Kidney glomerular epithelial cell (primary cell): ENCODE measurements around the gene CDK8.
A peak's percentile ranks its signal among the peaks of the same experiment; 100 is the strongest.
"Not testable (repeated sequence)": the region's sequence is repeated elsewhere in the genome, so short reads cannot be mapped to it uniquely, and the experiment has no call there.

Experiments
- DNase-seq: peaks from one replicate; lab custom pipeline; 2025; lab: John Stamatoyannopoulos, UW

The CDK8 gene

DNA sequence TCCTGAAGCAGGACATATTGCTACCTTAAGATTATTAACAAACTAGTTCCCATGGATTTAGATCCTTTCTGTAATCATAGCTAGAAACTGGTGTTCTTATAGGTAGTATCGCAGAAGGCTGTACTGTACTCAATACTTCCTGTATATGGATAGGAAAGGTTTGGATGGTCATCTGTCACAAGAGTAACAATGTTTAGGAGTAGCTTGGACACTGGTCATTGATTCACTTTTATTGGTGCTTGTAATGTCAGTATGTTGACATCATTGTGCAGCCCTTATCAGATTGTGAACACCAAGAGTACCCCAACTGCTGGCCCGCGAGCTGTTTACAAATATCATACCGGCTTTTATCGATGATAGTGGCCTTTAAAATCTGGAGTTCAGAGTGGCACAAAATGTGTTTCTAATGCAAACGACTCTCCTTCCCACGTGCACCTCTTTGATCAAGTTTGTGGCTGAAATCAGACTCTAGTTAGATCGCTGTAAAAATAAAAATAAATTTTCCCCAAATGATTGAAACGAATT, 605 bp upstream of the CDK8 start:
- DNase-seq, result no peak

DNA sequence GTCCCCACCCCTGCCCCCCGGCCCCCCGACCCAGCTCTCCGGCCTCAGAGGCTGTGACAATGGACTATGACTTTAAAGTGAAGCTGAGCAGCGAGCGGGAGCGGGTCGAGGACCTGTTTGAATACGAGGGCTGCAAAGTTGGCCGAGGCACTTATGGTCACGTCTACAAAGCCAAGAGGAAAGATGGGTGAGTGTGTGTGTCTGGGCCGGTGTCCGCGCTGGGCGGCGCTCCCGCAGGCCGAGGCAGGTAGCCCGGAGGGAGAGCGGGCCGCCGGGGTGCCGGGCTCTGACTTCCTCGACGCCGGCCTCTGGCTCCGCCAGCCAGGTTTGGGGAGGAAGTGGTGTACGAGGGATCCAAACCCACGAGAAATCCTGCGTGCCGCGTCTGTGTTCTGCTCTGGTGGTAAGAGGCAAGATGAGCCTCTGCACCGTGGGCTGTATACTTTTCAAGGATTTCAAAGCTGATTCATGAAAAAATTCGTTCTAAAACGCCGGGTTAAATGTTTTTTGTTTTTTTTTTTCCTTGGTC, 718 bp downstream of the CDK8 start:
- peak; percentile 41 for DNase-seq

DNA sequence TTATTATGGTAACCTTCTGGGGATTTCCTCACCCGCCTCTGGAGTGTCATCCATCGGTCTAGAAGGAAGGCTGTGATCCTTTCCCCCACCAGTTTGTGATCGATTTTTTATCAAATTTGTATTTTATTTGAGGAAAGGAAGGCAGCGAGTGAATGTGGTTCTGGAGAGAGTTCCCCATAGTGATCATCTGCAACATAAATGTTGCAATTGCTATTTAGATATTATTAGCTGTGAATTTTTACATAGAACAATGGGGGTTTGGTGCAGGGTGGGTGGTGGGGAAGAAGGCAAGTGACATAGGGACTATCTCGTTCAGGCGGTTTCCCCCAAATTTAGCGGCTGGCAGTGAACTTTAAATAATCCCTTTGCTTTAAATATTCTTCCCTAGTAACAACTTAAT, 1.2 kb downstream of the CDK8 start:
- DNase-seq, result no peak

DNA sequence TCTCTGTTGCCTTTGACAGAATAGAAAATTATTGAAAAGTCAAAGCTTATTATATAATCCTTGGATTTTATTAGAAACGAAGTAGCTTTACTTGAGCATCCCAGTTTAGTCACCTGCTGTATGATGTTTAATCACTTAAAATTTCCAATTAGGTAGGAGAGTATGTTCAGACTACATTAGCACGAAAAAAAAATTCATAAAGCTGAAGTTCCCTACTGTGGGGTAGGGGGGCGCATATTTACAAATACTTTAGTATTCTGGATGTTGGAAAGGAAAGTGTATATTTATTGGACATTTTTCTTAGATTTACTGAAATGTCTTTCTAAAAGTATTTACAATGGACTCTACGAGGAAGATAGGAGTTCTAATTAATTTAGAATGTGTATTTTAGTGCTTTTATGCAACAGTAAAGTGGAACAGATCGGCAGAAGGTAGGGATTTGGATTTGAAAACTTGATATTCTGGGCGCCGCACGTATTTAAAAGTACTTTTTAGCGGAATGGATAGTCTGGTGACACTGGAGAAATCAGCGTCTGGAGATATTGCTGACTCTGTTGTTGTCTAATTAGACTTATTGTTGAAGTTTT, 1.9 kb downstream of the CDK8 start:
- peak; percentile 30 for DNase-seq

DNA sequence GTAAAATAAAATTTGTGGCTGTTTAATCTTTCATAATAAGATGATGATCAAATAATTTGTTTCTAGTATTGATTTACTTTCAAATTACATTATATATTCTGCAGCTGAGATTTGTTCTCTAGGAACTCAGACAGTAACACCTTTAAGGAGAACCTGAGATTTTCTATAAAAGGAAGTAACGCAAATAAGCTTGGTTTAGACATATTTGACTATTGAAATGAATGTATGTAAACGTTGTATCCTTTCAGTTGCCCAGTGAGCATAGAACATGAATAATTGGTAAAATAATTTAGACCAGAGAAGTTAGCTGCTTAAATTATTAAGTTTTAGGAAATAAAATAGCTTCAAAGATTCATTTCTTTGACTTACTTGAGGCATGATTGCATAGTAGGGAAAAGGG, 3.1 kb downstream of the CDK8 start:
- DNase-seq, result no peak

DNA sequence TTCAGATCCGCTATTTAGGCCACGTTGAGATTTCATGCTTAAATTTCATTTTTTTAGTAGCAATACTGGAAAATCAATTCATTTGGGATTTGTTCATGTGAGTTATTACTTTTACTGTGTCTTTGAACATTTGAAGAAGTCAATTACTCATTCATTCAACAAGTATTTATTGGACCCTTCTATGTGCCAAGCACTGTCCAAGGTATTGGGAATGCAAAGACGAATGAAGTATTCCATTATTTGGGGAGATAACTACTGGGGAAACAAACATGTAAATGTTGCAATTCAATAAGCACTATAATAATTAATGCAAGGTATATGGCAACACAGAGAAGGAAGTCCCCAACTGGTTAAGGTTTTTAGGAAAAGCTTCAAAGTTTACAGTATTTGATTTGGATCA, 5.7 kb downstream of the CDK8 start:
- no peak for DNase-seq

DNA sequence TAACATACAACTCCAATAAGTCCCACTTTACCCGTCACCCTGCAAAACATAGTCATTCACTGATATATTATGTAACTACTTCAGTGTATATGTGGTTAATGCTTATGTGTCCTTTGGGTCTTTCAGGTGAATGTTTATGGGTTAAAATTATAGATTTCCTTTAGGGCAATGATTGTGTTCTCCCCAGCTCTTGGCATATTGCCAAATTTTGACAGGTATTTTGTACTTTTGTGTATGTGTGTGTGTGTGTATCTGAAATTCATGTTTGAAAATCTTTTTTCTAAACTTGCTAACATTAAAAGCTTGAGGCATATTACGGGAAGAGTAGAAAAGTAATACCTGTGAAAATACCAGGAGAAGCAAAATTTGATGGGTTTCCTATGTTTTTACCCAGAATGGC, 8.2 kb downstream of the CDK8 start:
- DNase-seq, result no peak

DNA sequence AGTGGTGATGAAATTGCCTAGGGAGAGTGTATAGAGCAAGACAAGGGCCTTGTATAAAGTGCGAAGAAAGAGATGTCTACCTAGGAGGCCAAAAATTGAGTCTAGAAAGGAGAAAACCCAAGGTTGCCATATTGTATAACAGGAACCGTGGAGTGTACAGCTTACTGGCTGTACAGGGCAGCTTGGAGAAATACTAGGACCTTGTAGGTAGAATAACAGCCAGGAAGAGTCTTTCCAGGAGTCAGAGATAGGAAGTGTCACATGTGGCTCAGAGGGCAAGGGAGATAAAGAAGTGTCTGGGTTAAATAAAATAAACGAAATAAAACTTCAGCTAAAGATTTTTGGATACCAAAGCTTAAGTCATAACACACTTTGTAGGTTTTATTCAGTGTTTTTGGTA, 12.4 kb downstream of the CDK8 start:
- DNase-seq, result no peak

DNA sequence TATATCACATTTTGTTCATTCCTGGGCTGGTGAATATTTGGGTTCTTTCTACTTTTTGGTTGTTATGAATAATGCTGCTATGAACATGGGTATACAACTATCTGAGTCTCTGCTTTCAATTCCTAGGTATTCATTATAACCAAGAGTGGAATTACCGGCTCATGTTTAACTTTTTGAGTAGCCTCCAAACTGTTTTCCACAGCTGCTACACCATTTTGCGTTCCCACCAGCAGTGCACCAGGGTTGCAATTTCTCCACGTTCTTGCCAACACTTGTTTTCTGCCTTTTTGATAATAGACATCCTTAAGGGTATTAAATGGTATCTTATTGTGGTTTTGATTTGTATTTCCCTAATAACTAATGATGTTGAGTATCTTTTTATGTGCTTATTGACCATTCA, 16.8 kb downstream of the CDK8 start:
- no peak for DNase-seq

DNA sequence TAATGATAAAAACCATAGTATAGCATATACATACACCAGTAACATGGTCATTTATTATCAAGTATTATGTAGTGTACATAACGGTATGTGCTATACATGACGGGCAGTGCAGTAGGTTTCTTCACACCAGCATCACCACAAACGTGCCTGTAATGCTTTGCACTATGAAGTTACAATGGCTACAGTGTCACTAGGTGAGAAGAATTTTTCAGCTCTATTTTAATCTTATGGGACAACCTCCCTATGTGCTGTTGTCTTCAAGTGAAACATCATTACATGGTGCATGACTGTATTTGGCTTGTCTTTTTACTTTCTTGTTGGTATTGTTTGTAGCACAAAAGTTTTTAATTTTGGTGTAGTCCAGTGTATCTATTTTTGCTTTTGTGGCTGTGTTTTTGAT, 18.7 kb downstream of the CDK8 start:
- no peak for DNase-seq

DNA sequence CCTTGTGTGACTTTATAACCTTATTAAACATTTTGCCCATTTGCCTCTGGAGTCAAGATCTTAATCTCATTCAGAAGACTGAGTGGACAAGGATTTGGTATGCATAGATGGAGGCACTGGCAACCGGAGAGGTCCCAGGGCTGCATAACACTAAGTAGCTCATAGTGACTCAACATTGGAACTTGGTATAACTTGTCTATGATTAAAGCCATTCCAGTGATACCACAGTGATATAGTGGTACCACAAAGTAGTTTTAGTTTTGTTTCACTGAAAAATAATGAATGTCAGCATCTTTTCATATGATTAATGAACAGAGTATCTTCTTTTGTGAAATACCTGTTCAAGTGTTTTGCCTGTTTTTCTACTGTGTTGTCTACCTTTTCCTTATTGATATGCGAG, 26.4 kb downstream of the CDK8 start:
- DNase-seq, result peak; percentile 10

DNA sequence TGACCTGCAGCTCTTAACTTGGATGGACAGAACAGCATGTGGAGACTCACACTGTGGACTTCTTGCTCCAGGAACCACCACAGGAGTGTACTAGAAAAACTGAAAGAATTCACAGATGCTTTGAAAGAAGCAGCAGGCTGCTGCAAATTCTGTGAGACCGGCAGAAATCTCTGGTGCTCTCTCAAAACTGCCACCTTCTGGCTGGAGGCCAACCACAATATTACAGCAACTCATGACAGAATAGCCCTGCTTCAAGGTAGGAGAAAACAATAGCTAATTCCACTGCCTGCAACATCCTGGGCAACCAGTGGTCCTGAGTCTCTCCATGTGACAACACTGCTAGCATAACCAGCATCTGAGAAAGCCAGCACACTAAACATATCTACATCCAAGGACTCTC, 26.9 kb downstream of the CDK8 start:
- DNase-seq, result no peak

DNA sequence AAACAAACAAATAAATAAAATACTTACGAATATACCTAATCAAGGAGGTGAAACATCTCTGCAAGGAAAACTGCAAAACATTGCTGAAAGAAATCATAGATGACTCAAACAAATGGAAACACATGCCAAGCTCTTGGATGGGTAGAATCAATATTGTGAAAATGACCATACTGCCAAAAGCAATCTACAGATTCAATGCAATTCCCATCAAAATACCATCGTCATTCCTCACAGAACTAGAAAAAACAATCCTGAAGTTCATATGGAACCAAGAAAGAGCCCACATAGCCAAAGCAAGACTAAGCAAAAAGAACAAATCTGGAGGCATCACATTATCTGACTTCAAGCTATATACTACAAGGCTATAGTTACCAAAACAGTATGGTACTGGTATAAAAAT, 32.0 kb downstream of the CDK8 start:
- not testable (repeated sequence) for DNase-seq

DNA sequence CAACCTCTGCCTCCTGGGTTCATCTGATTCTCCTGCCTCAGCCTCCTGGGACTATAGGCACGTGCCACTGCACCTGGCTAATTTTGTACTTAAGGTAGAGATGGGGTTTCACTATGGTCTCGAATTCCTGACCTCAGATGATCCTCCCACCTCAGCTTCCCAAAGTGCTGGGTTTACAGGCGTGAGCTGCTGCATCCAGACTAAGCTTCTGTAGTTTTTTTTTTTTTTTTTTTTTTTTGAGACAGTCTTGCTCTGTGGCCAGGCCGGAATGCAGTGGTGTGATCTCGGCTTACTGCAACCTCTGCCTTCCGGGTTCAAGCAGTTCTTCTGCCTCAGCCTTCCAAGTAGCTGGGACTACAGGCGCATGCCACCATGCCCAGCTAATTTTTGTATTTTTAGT, 34.9 kb downstream of the CDK8 start:
- not testable (repeated sequence) for DNase-seq

DNA sequence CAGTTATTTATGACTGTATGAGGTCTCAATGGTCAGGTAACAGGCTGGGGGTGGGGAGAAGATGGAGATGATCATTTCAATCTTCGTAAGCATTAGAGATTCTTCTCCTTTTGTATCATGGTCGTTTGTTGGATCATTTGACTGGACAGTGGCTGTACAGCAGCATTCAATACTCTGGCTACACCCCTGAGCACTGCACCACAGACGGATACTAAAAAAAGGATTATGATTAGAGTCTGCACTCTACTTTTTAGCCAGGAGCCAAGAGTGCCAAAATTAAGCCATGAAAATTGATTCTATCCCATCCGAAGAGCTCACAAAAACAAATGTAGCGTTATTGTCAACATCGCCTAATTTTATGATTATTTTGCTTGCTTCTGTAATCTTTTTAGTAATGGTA, 41.9 kb downstream of the CDK8 start:
- DNase-seq, result no peak

DNA sequence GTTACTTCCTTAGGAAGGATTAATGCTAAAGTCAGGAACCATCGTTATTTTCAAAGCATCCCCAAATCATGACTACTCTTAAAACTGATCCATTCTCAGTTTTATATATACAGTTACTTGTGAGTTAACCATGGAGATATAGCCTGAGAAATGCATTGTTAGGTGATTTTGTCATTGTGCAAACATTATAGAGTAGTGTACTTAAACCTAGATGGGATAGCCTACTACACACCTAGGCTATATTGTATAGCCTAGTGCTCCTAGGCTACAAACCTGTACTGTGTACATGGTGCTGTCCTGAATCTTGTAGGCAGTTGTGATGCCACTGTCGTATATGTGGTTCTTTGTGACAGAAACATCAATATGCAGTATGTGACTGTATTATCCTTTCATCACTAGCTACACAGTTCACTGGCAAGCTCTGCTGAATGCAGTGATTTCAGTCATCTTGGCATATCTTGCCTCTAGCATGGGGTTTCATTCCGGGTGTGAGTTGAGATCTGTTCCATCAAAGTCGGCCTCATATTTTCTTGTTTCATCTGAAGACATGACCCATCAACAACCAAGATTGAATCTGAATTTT, 45.3 kb downstream of the CDK8 start:
- DNase-seq, result no peak

DNA sequence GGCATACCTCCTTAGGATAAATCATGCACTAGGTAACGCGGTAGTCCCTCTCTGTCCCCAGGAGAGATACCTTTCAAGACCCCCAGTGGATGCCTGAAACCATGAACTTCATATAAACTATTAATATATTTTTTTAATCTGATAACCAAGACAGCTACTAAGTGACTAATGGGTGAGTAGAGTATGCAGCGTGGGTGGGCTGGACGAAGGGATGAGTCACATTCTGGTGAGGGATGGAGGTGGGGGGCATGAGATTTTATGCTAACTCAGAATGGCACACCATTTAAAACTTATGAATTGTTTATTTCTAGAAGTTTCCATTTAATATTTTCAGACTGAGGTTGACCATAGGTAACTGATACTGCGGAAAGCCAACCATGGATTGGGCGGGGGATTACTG, 46.2 kb downstream of the CDK8 start:
- peak; percentile 26 for DNase-seq

DNA sequence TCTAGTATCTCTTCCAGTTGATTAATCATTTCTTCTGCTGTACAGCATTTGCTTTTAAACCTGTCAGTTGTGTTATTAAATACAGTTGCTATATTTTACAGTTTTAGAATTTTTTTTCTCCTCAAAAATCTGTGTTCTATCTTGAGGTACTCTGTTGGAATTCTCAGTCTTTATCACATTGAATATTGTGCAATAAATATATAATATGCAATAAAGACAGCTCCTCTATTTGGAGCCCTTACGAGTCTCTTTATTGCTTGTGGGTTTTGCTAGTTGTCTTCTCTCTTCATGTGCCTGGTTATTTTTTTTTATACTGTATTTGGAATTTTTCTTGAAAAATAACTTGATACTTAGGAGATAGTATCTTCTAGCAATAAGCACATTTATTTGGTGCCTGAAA, 51.7 kb downstream of the CDK8 start:
- no peak for DNase-seq

DNA sequence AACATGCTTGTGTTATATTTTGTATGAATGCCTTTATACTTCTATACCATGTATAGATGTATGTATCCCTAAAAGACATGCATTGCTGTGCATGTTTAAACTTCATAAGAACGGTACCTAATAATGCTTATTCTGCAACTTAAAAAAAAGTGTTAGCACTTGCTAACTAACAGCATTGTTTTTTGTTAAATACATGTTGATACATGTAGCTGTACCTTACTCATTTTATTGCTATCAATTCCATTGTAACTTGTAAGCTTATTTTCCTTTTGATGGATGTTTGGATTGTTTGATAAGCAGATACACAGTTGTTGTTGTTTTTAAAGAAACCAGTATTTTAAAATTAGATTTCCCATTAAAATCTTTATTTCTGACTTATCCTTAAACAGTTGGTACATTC, 53.8 kb downstream of the CDK8 start:
- DNase-seq, result no peak

DNA sequence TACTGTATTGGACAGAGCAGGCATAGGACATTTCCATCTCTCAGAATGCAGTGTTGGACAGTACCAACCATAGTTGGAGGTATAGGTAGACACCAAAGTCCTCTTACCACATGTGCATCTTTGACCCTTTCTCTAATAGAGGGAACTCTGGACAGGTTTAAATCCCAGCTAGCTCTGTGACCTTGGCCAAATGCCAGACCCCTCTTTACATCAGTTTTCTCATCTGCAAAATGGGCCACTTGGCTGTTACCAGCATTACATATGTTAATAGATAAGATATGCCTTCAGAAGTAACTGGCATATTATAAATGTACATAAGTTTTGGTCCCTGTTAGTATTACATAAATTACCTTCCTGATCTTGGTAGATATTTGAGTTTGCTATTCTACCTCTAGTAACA, 54.3 kb downstream of the CDK8 start:
- DNase-seq, result no peak

DNA sequence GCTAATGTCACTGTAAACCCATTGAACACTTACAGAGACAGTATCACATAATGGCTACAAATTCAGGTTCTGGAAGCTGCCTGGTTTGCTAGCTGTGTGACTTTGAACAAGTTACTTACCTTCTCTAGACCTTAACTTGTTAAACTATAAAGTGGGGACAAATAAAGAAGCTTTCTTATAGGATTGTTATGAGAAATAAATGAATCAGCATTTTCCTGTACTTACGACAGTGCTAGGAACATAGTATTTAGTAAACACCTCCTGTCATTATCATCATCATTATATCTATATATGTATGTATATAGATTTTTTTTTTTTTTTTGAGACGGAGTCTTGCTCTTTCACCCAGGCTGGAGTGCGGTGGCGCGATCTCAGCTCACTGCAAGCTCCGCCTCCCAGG, 54.9 kb downstream of the CDK8 start:
- DNase-seq, result no peak

DNA sequence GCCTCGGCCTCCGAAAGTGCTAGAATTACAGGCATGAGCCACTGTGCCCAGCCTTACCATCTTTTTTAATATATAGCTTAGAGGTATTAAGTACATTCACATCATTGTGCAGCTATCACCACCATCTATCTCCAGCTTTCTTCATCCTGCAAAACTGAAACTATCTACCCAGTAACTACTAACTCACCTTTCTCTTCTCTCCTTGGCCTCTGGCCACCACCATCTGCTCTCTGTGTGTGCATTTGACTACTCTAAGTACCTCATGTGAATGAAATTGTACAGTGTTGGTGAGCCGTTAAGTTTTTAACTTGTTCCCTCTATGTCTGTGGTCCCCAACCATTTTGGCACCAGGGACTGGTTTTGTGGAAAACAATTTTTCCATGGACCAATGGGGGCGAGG, 56.1 kb downstream of the CDK8 start:
- no peak for DNase-seq

DNA sequence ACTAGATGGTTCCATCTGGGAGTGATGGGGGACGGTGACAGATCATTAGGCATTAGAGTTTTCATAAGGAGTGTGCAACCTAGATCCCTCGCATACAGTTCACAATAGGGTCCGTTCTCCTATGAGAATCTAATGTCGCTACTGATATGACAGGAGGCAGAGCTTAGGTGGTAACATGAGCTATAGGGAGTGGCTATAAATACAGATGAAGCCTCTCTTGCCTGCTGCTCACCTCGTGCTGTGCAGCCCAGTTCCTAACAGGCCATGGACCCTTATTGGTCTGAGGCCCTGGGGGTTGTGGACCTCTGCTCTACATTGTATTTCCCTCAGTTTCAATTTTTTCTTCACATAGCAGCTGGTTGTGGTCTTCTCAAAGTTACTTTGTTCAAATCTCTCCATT, 56.5 kb downstream of the CDK8 start:
- DNase-seq, result no peak

DNA sequence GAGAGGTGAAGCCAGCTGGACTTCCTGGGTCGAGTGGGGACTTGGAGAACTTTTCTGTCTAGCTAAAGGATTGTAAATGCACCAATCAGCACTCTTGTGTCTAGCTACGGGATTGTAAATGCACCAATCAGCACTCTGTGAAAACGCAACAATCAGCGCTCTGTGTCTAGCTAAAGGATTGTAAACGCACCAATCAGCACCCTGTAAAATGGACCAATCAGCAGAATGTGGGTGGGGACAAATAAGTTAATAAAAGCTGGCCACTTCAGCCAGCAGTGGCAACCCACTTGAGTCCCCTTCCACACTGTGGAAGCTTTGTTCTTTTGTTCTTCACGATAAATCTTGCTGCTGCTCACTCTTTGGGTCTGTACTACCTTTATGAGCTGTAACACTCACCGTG, 58.1 kb downstream of the CDK8 start:
- not testable (repeated sequence) for DNase-seq
